Stimulated activated CD4-positive, alpha-beta T cell treated with anti-CD3 and anti-CD28 coated beads, Interleukin-2, amount 100 ng/mL, for 24 hours (primary cell): ENCODE data around the gene UBA1.

ENCODE experiments used
- DNase-seq, 2 donors: peaks; one replicate each; pipeline ENCODE4 v3.0.0-alpha.2; 2020

UBA1 gene

GRCh38 chrX:47190445-47191269 is 3.0 kb upstream of the UBA1 start:
- peak; percentile 78 to 81 for DNase-seq

- peak; percentile 52 to 55 for DNase-seq
Measured at GRCh38 chrX:47191331-47191730, 2.3 kb upstream of the UBA1 start.

- DNase-seq, result no peak
Measured at GRCh38 chrX:47191806-47192401, 1.7 kb upstream of the UBA1 start.

GRCh38 chrX:47194194-47194787 is 662 bp downstream of the UBA1 start:
- DNase-seq, result no peak

- DNase-seq, result no peak
Measured at GRCh38 chrX:47196098-47196497, 2.5 kb downstream of the UBA1 start.

GRCh38 chrX:47197526-47197925 is 3.9 kb downstream of the UBA1 start:
- no peak for DNase-seq

- no peak for DNase-seq
Measured at GRCh38 chrX:47198026-47198686, 4.5 kb downstream of the UBA1 start.

- DNase-seq, result no peak
Measured at GRCh38 chrX:47198687-47199080, 5.1 kb downstream of the UBA1 start.

- no peak for DNase-seq
Measured at GRCh38 chrX:47199286-47199685, 5.7 kb downstream of the UBA1 start.

- DNase-seq, result no peak
Measured at GRCh38 chrX:47200385-47201150, 6.9 kb downstream of the UBA1 start.

GRCh38 chrX:47201345-47201944 is 7.8 kb downstream of the UBA1 start:
- DNase-seq, result no peak

GRCh38 chrX:47202316-47202715 is 8.7 kb downstream of the UBA1 start:
- DNase-seq, result no peak

GRCh38 chrX:47202877-47203276 is 9.2 kb downstream of the UBA1 start:
- DNase-seq, result no peak

GRCh38 chrX:47204970-47205369 is 11.3 kb downstream of the UBA1 start:
- no peak for DNase-seq

GRCh38 chrX:47206316-47206715 is 12.7 kb downstream of the UBA1 start:
- no peak for DNase-seq

GRCh38 chrX:47208108-47208507 is 14.5 kb downstream of the UBA1 start:
- DNase-seq, result no peak

GRCh38 chrX:47209508-47210238 is 16.0 kb downstream of the UBA1 start:
- no peak for DNase-seq

- no peak for DNase-seq
Measured at GRCh38 chrX:47210661-47211425, 17.2 kb downstream of the UBA1 start.

- no peak for DNase-seq
Measured at GRCh38 chrX:47212381-47213293, 19.0 kb downstream of the UBA1 start.
